ENCODE data around the gene VAV3. TPM values are rescaled to one million over a fixed set of nuclear protein-coding genes. Genes with fewer than 3 reads are reported as not detected.

The VAV3 gene
- total RNA-seq, 2 experiments from 2014 or later, result 2.3 to 8.3 TPM

GRCh38 chr1:107625405-107626029 is 339.5 kb downstream of the VAV3 start:
- Histone ChIP-seq H4K20me1 (ENCODE audit: insufficient read depth, low read length) (no peaks in the 10 kb centered on the region), H3K27ac (ENCODE audit: low read depth, low read length, poor library complexity, severe bottlenecking) (no peak overlapping the region), H3K9me3 (ENCODE audit: low read length) (no peaks in the 10 kb centered on the region; the same call in 1 of the 2 replicates), H3K9me2 (ENCODE audit: insufficient read depth, low read length) (no peaks in the 10 kb centered on the region), H3K4me3 (ENCODE audit: low read depth, low read length, poor library complexity, severe bottlenecking) (no peak overlapping the region), H3K4me1 (ENCODE audit: insufficient read depth, low read length, poor library complexity, severe bottlenecking) (peaks cover 21% of the 10 kb centered on the region), H3K79me2 (ENCODE audit: insufficient read depth, low read depth, low read length) (no peaks in the 10 kb centered on the region), H2AFZ (ENCODE audit: low read length) (no peak overlapping the region), H3K36me3 (ENCODE audit: insufficient read depth, low read length) (no peaks in the 10 kb centered on the region), H3K4me2 (ENCODE audit: low read length) (no peak overlapping the region)
- intact Hi-C loops (cut with micrococcal nuclease; ENCODE audit: unreplicated experiment), result loop anchor here (5.0 kb wide), 1 partner anchor 37 kb away; no protein-coding TSS in a partner anchor
- POLR2A ChIA-PET, result interaction anchor here (0.7 kb wide), 2 partner anchors 12 to 90 kb away, joined by 3 to 6 read pairs; no protein-coding TSS in a partner anchor
- DNase-seq (ENCODE audit: low spot score), result no peak
- BruUV-seq (replicated peaks), result no TSS peak
- CTCF ChIA-PET (ENCODE audit: unreplicated experiment), result no interaction called here
- no peak for TF ChIP-seq EZH2phosphoT487 (IDR thresholded peaks at IDR 0.05; ENCODE audit: borderline replicate concordance, low read depth, low read length)
- TF ChIP-seq, protein P1, sequence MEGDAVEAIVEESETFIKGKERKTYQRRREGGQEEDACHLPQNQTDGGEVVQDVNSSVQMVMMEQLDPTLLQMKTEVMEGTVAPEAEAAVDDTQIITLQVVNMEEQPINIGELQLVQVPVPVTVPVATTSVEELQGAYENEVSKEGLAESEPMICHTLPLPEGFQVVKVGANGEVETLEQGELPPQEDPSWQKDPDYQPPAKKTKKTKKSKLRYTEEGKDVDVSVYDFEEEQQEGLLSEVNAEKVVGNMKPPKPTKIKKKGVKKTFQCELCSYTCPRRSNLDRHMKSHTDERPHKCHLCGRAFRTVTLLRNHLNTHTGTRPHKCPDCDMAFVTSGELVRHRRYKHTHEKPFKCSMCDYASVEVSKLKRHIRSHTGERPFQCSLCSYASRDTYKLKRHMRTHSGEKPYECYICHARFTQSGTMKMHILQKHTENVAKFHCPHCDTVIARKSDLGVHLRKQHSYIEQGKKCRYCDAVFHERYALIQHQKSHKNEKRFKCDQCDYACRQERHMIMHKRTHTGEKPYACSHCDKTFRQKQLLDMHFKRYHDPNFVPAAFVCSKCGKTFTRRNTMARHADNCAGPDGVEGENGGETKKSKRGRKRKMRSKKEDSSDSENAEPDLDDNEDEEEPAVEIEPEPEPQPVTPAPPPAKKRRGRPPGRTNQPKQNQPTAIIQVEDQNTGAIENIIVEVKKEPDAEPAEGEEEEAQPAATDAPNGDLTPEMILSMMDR (conservative IDR thresholded peaks at IDR 0.05; ENCODE audit: low read length), result no peak

DNA sequence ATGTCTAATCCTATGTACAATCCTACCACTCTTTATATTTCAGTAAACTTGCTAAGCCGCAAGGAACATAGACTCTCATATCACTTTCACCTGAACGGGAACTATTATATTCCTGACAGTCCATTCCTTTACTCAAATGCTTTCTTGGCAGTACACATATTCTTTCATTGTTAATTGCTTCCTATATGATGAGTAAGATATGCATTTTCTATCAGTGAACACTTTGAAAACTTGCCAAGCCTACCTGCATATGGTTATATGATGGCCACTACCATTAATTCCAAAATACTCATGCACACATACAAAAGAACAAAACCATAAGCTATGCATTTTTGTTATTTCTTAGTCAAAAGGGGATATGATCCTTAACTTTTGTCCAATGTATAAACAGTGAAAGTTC is 341.5 kb downstream of the VAV3 start:
- no peaks in the 10 kb centered on the region for H4K20me1 ChIP-seq (ENCODE audit: insufficient read depth, low read length)
- H3K79me2 ChIP-seq (ENCODE audit: insufficient read depth, low read depth, low read length), result no peaks in the 10 kb centered on the region
- H3K36me3 ChIP-seq (ENCODE audit: insufficient read depth, low read length), result no peaks in the 10 kb centered on the region
- intact Hi-C loops (cut with micrococcal nuclease; ENCODE audit: unreplicated experiment), result no loop called here
- no peaks in the 10 kb centered on the region for H3K9me2 ChIP-seq (ENCODE audit: insufficient read depth, low read length)
- H2AFZ ChIP-seq (ENCODE audit: low read length), result no peak overlapping the region
- H3K27ac ChIP-seq (ENCODE audit: low read depth, low read length, poor library complexity, severe bottlenecking), result no peak overlapping the region
- no peak for DNase-seq (ENCODE audit: low spot score)
- CTCF ChIA-PET (ENCODE audit: unreplicated experiment), result interaction anchor here (0.6 kb wide), 1 partner anchor 168 kb away, joined by 3 read pairs; no protein-coding TSS in a partner anchor
- H3K9me3 ChIP-seq (ENCODE audit: low read length), result no peaks in the 10 kb centered on the region; the same call in 1 of the 2 replicates
- no peak overlapping the region for H3K4me3 ChIP-seq (ENCODE audit: low read depth, low read length, poor library complexity, severe bottlenecking)
- no TSS peak for BruUV-seq (replicated peaks)
- peaks cover 37% of the 10 kb centered on the region for H3K4me1 ChIP-seq (ENCODE audit: insufficient read depth, low read length, poor library complexity, severe bottlenecking)
- POLR2A ChIA-PET, result interaction anchor here (0.7 to 0.8 kb wide), 2 partner anchors 9 kb away, joined by 3 to 4 read pairs; no protein-coding TSS in a partner anchor
- H3K4me2 ChIP-seq (ENCODE audit: low read length), result no peak overlapping the region
- TF ChIP-seq EZH2phosphoT487 (IDR thresholded peaks at IDR 0.05; ENCODE audit: borderline replicate concordance, low read depth, low read length), result no peak
- TF ChIP-seq, protein P1 (conservative IDR thresholded peaks at IDR 0.05; ENCODE audit: low read length), result no peak

DNA sequence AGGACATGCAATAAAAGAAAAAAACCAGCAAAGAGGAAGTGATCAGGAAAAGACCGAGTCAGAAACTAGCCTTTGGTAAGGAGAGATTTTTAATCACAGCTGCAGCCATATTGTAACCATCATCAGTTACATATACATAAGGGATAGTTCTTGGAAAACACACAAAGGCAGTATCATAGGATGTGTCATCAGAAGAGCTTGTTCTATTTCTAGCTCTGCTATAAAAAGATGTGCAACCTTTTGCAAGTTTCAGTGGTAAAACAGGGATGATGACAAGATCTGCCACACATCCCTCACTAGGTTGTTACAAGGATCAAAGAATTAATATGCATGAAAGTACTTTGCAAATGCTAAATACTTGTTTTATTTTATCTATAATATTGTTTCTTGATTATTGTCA is 342.0 kb downstream of the VAV3 start:
- DNase-seq (ENCODE audit: low spot score), result no peak
- H3K79me2 ChIP-seq (ENCODE audit: insufficient read depth, low read depth, low read length), result no peaks in the 10 kb centered on the region
- H3K4me2 ChIP-seq (ENCODE audit: low read length), result no peak overlapping the region
- H4K20me1 ChIP-seq (ENCODE audit: insufficient read depth, low read length), result no peaks in the 10 kb centered on the region
- BruUV-seq (replicated peaks), result no TSS peak
- peaks cover 38% of the 10 kb centered on the region for H3K4me1 ChIP-seq (ENCODE audit: insufficient read depth, low read length, poor library complexity, severe bottlenecking)
- TF ChIP-seq, protein P1 (conservative IDR thresholded peaks at IDR 0.05; ENCODE audit: low read length), result no peak
- no peak for TF ChIP-seq EZH2phosphoT487 (IDR thresholded peaks at IDR 0.05; ENCODE audit: borderline replicate concordance, low read depth, low read length)
- no peaks in the 10 kb centered on the region for H3K36me3 ChIP-seq (ENCODE audit: insufficient read depth, low read length)
- no peak overlapping the region for H3K4me3 ChIP-seq (ENCODE audit: low read depth, low read length, poor library complexity, severe bottlenecking)
- H3K27ac ChIP-seq (ENCODE audit: low read depth, low read length, poor library complexity, severe bottlenecking), result no peak overlapping the region
- H3K9me3 ChIP-seq (ENCODE audit: low read length), result no peaks in the 10 kb centered on the region; the same call in 1 of the 2 replicates
- H2AFZ ChIP-seq (ENCODE audit: low read length), result no peak overlapping the region
- ChIA-PET POLR2A (interaction anchor here (0.5 to 1.1 kb wide), 3 partner anchors 9 to 16 kb away, joined by 3 to 4 read pairs (median 3); no protein-coding TSS in a partner anchor), CTCF (ENCODE audit: unreplicated experiment) (interaction anchor here (0.6 kb wide), 1 partner anchor 168 kb away, joined by 3 read pairs; no protein-coding TSS in a partner anchor)
- intact Hi-C loops (cut with micrococcal nuclease; ENCODE audit: unreplicated experiment), result no loop called here
- no peaks in the 10 kb centered on the region for H3K9me2 ChIP-seq (ENCODE audit: insufficient read depth, low read length)

All from OCI-LY7 (cell line).